Cerebellar cortex (tissue), 1 donor: ENCODE measurements around the gene TMTC2.

ENCODE experiments used
- DNase-seq: peaks from one replicate; pipeline ENCODE4 v3.0.0-alpha.2; 2015; ENCODE audit warnings: low spot score

The TMTC2 gene

DNA sequence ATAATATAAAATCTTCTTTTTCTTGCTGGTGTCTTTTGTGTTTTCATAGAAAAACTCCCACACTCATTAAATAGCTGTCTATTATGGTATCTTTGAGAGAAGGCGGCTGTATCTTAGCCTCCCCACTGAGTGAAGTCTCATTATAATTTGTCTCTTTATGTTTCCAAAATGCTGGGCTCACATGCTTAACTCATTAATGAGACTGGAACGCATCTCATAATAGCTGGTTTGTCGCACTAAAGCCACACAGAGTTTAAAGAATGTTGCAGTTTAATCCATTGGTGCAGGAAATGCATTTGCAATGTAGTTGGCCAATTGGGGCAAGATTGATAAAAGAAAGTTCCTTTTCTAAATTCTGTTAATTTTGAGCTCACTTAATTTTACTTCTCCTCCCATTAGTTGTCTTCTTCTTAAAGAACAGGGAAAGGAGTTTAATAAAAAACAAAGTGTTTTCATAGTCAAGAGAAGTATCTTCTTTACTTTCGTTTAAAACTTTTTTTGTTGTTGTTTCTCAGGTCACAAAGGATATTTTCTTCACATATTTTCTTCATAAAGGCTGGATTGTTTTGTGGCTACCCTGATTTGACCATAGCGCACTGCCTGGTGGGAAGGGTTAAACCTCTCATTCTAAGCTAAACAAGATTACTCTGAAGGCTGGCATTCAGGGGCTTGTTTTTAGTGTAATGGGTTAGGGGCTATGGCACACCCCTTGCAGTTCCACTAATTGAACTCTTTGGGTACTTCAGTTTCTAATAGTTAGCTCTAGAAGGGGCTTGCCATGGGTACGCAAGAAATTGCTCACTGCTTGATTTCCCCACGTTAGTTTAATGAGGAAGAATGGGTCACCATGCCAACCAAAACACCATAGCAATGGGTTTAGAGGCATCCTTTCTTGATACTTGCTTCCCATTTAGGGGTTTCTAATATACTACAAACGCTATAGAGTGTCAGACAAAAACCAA lies 197.0 kb downstream of the TMTC2 start:
- DNase-seq = no peak

DNA sequence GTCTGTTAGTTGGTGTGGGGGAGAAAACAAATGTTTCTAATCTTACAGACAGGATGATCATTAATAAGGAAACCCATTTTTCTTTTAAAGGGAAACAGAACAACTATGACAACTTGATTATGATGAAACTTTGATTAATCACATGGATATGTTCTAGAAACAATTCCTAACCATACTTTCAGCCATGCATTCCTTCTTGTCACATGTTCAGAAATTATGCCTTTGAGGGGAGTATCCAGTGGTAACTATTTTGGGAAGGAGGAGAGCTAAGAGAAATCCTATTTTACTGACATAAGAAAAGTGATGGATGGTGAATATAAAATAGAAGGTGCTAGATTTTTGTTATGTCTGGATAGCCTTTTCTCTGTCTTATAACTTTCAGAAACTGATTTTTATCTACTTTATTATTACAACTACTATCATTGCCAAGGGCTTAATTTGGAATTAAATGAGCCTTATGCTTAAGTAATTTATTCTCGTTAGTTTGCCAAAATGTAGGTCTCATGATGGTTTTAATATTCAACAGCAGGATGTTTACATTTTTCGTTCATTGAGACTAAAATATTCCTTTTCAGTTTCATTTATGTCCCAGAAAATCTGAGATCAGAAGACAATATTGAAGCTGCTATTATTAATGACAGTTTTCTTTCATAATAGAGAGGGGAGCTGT lies 200.1 kb downstream of the TMTC2 start:
- no peak for DNase-seq

GRCh38 chr12:82893896-82894295 lies 207.2 kb downstream of the TMTC2 start:
- DNase-seq = no peak

DNA sequence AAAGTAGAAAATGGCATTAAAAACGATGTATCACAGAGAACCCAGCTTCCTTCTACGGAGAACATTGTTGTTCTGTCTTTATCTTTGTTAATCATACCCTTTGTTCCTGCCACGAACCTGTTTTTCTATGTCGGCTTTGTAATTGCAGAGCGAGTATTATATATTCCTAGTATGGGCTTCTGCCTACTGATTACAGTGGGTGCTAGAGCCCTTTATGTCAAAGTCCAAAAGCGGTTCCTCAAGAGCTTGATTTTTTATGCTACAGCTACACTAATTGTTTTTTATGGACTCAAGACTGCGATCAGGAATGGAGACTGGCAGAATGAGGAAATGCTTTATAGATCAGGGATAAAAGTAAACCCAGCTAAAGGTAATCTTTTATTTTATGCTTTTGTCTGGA lies 209.6 kb downstream of the TMTC2 start:
- no peak for DNase-seq

GRCh38 chr12:82896979-82897378 lies 210.3 kb downstream of the TMTC2 start:
- DNase-seq = peak; percentile 19

DNA sequence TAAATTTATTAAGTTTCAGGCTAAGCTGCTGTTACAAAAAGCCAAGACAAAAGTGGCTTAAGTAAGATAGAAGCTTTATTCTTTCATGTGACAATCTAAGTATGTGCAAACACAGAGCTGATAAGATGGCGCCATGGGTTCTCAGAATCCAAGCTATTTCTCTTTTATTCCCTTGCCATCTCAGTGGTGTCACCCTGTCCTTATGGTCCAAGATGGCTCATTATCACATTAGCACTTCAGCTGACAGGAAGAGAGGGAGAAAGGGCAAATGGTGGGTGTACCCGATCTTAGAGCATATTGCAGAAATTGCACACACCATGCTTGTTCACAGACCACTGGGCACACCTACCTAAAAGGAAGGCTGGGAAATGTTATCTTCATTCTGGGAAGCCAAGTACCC lies 211.7 kb downstream of the TMTC2 start:
- no peak for DNase-seq

GRCh38 chr12:82904219-82904790 lies 217.6 kb downstream of the TMTC2 start:
- DNase-seq = no peak

GRCh38 chr12:82910246-82910893 lies 223.7 kb downstream of the TMTC2 start:
- peak; percentile 92 for DNase-seq

GRCh38 chr12:82912406-82912805 lies 225.7 kb downstream of the TMTC2 start:
- DNase-seq = no peak

DNA sequence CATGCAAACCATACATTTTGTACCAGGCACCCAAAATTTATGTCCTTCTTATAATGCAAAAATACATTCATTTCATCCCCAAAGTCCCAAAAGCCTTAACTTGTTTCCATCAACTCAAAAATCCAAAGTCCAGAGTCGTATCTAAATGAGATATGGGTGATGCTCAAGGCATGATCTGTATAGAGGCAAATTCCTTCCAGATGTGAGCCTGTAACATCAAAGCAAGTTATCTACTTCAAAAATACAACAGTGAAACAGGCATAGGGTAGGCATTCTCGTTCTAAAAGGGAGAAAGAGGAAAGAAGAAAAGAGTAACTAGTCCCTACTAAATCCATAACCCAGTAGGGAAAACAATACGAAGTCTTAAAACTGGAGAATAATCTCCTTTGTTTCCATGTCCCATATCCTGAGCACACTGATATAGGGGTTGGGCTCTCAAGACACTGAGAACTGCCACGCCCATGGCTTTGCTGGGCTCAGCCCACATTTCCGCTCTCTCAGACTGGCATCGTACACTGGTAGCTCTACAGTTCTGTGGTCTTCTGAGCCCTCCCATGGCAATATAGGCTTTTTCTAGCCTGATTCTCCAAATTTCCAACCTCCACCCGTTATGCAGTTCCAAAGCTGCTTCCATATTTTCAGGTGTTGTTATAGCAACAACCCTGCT lies 232.8 kb downstream of the TMTC2 start:
- no peak for DNase-seq

DNA sequence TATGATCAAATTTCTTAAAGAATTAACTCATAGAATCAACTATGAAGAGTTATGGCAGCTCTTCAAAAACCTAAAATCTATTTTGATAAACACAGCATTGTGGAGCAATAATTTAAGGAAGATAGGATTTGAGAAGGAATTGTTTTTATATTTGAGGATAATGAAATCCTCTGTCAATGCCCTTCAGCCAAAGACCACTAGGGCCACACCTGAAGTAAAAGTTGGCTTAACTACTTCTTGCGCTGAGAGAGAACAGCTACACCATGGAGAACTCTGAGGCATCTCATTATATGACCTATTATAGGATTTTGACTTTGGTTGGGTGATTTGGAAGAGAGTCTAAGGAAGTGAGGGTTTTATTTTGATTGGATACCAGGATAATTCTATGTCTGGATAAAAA lies 237.2 kb downstream of the TMTC2 start:
- no peak for DNase-seq

GRCh38 chr12:82926630-82927029 lies 239.9 kb downstream of the TMTC2 start:
- no peak for DNase-seq

GRCh38 chr12:82930301-82930700 lies 243.6 kb downstream of the TMTC2 start:
- no peak for DNase-seq

- no peak for DNase-seq
Observed at GRCh38 chr12:82931349-82932116, 244.8 kb downstream of the TMTC2 start.

- DNase-seq = no peak
Observed at GRCh38 chr12:82937151-82937550, 250.4 kb downstream of the TMTC2 start.

DNA sequence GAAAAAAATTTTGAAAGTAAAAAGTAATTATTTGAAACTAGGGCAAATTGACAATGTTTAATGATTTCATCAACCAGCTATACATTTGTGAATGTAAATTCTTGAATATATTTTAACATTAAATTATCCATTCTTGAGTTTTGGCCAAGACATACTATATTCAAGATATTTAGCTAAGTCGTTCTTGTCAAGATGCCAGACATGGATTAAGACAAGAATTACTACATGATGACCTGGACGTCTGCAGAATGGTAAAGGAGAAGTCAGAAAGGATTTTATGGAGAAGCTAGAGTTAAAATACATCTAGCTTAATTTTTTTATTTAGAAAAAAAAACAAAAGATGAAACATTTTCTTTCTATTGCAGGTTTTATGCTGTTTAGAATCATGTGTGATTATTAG lies 255.8 kb downstream of the TMTC2 start:
- no peak for DNase-seq

DNA sequence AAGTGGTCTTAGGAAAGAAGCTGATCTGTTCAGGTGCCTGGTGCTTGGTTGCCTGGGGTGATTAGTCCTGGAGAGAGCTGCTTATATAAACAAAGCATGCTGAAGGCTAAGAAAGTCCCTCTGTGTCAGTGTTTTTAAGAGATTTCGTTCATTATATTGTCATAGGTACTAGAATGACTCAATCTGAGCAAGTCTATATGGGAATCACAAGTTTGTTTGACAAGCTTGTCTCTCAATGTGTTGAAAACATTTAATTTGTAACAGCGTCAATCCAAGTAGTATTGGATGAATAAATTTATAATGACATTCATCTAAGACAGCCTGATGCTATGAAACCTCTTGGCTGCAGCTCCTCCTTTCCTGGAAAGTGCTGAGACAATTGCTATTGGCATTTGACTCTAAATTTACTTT lies 256.3 kb downstream of the TMTC2 start:
- no peak for DNase-seq

DNA sequence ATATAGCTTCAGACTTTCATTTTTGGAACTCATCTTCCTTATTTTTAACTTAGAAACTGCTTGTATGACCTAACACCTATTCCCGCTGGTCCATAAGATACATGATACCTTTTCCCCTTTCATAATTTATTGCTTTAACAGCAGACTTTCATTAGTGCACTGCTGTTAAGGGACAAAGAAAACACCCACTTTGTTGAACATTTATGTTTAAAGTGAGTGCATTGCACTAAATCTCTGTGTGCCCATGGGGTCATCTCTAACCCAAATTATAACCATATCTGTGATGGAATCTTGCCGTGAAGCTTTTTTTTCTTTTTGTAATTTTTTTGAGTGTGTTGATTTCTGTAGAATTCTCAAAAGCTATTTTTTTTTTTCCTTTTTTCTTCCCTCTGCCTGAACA lies 261.8 kb downstream of the TMTC2 start:
- no peak for DNase-seq

DNA sequence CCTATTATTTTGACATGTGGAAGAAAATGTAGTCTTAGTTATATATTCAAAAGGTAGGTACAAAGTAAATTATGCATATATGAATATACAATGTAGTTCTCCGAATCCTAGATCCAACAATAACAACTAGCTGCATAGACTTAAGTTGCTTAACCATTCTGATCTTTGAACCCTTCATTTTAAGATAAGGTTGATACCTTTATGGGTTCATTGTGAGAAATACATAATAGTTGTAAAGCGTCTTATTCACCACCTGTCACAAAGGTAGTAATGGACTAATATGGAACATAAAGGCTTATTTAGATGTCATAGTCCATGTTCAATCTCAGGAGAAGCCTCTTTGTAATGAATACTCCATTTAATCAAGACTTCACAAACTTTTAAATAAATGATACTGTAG lies 263.6 kb downstream of the TMTC2 start:
- no peak for DNase-seq

DNA sequence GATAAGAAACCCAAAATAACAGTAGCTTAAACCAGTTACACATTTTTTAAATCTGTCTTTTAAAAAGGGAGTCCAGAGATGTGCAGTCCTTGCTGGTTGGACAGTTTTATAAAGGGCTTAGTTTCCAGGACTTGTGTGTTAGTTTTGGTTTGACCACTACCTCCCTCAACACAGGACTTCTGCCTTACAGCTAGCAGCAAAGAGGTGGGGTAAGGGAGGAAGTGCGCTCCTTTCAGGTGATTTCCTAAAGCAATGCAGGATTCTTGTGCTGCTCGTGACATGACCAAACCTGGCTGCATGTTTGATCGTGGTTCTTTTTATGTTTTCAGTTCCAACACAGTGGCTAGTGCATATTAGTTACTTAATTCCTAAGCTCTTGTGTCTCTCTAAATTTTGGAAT lies 266.2 kb downstream of the TMTC2 start:
- DNase-seq = no peak

DNA sequence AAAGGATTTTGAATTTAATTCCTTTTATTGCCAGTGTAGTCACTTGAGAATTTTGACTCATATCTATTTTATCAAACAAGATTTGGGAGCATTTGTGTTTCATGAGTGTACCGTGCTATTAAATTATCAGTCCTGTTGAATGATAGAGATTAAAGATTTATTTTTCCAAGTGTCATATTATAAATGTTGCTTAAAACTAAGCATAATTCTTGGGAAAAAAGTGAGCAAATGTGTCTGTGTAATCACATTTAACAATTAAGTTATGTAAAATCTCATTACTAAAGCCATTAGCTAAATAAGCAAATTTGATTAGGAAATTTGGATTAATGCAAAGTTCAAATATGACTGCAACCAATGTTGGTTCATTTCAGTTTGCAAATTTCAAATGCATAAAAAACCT lies 266.7 kb downstream of the TMTC2 start:
- DNase-seq = no peak
